Measurements from ENCODE around the gene ZC3H18. TPM values are rescaled to one million over a fixed set of nuclear protein-coding genes. Genes with fewer than 3 reads are reported as not detected.

Gene ZC3H18
- total and polyA plus RNA-seq, 2 donors = 13.9 to 29.5 TPM

DNA sequence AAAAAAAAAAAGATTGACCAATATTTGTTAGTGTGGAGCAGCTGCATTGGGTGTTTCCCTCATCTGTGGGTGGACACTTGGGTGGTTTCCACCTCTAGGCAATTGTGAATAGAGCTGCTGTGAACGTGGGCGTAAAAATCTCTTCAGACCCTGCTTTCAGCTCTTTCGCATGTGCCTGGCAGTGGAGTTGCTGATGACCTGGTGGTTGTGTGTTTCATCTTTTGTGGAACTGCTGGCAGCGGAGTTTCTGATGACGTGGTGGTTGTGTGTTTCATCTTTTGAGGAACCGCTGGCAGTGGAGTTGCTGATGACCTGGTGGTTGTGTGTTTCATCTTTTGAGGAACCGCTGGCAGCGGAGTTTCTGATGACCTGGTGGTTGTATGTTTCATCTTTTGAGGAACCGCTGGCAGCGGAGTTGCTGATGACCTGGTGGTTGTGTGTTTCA lies 21.4 kb downstream of the ZC3H18 start:
- 77% methylated on average over 10 of the region's 10 CpGs for WGBS
- no peaks in the 10 kb centered on the region for H3K36me3 ChIP-seq (ENCODE audit: insufficient read depth)
- DNase-seq (ENCODE audit: extremely low spot score) = no peak
- no peak overlapping the region for H3K4me3 ChIP-seq (ENCODE audit: low read depth, low read length)
- no peak overlapping the region for H3K27ac ChIP-seq (ENCODE audit: low read depth)
- H3K4me1 ChIP-seq (ENCODE audit: insufficient read depth) = no peaks in the 10 kb centered on the region

- no peaks in the 10 kb centered on the region for H3K4me1 ChIP-seq (ENCODE audit: insufficient read depth)
- DNase-seq (ENCODE audit: extremely low spot score) = no peak
- peaks cover 1% of the 10 kb centered on the region for H3K36me3 ChIP-seq (ENCODE audit: insufficient read depth)
- no peak overlapping the region for H3K4me3 ChIP-seq (ENCODE audit: low read depth, low read length)
- WGBS = 92% methylated on average over 12 of the region's 12 CpGs
- no peak overlapping the region for H3K27ac ChIP-seq (ENCODE audit: low read depth)
Observed at GRCh38 chr16:88593061-88593460, 22.9 kb downstream of the ZC3H18 start.

DNA sequence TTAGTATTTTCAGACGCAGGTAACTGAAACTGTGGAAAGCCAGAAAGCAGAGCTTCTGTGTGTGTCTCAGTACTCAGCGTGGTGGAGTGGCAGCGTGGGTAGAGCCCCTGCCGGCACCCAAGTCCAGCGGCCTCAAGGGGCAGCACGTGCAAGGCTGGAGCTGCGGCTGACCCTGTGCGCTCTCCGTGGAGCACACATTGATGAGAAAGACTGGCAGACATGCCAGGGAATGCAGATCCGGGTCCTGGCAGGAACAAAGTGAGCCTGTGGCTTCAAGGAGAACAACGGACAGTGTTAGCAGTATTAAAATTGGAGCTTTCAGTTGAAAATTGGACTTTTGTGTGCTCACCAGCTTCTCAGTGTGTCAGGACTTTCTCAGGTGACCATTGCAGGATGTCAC lies 23.3 kb downstream of the ZC3H18 start:
- DNase-seq (ENCODE audit: extremely low spot score) = no peak
- Histone ChIP-seq H3K4me3 (ENCODE audit: low read depth, low read length) (no peak overlapping the region), H3K27ac (ENCODE audit: low read depth) (no peak overlapping the region), H3K4me1 (ENCODE audit: insufficient read depth) (no peaks in the 10 kb centered on the region), H3K36me3 (ENCODE audit: insufficient read depth) (peaks cover 4% of the 10 kb centered on the region)
- 80% methylated on average over 11 of the region's 11 CpGs for WGBS

GRCh38 chr16:88593910-88594309 lies 23.7 kb downstream of the ZC3H18 start:
- H3K4me3 ChIP-seq (ENCODE audit: low read depth, low read length) = no peak overlapping the region
- DNase-seq (ENCODE audit: extremely low spot score) = no peak
- H3K4me1 ChIP-seq (ENCODE audit: insufficient read depth) = no peaks in the 10 kb centered on the region
- no peak overlapping the region for H3K27ac ChIP-seq (ENCODE audit: low read depth)
- 92% methylated on average over 6 of the region's 6 CpGs for WGBS
- H3K36me3 ChIP-seq (ENCODE audit: insufficient read depth) = peaks cover 4% of the 10 kb centered on the region

DNA sequence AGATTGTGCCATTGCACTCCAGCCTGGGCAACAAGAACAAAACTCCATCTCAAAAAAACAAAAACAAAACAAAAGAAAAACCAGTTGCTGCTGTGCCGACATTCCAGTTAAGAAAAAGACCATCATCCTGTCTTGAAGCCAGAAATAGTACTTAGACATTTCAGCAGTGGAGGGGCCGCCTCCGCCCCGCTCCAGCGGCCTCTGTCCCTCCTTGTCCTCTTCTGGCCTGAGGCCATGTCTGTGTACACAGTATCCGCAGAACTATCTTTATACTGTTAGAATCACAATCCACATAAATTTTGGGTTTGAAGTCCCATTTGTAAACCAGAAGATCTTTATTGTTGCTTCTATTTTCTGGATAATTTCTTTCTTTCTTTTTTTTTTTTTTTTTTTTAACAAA lies 24.9 kb downstream of the ZC3H18 start:
- H3K4me1 ChIP-seq (ENCODE audit: insufficient read depth) = no peaks in the 10 kb centered on the region
- H3K36me3 ChIP-seq (ENCODE audit: insufficient read depth) = peaks cover 6% of the 10 kb centered on the region
- DNase-seq (ENCODE audit: extremely low spot score) = no peak
- H3K27ac ChIP-seq (ENCODE audit: low read depth) = no peak overlapping the region
- 86% methylated on average over 6 of the region's 6 CpGs for WGBS
- H3K4me3 ChIP-seq (ENCODE audit: low read depth, low read length) = no peak overlapping the region

DNA sequence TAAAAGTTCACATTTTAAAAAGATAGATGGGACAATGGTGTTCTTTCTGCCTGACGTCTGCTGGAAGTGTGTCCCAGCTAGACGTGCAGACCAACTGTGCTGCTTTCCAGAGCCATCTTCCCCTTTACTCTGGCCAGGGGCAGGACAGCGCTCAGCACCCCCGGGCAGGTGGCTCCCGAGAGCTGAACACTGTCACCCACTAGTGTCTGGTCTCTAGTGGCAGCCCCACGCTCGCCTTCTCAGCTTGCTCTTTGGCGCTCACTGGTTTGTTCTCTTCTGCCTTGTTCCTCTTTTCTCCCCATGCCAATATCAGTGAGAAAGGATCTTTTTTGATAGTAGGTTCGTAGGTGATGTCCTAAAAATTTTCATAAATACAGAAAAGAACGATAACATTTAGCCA lies 25.7 kb downstream of the ZC3H18 start:
- DNase-seq (ENCODE audit: extremely low spot score) = no peak
- Histone ChIP-seq H3K36me3 (ENCODE audit: insufficient read depth) (peaks cover 6% of the 10 kb centered on the region), H3K4me3 (ENCODE audit: low read depth, low read length) (no peak overlapping the region), H3K4me1 (ENCODE audit: insufficient read depth) (no peaks in the 10 kb centered on the region), H3K27ac (ENCODE audit: low read depth) (no peak overlapping the region)
- 93% methylated on average over 10 of the region's 10 CpGs for WGBS

DNA sequence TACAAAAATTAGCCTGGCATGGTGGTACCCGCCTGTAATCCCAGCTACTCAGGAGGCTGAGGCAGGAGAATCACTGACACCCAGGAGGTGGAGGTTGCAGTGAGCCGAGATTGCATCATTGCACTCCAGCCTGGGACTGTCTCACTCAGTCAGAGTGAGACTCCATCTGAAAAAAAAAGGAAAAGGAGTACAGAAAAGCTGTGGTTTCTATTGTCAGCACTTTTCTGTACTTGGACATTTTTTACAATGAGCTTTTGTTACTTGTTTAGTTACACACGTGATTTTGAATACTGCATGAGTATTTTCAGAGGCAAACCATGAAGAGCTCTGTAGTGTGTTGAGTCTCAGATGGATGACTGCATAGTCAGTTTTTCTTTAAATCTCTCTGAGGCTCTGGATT lies 26.3 kb downstream of the ZC3H18 start:
- H3K36me3 ChIP-seq (ENCODE audit: insufficient read depth) = peaks cover 6% of the 10 kb centered on the region
- no peaks in the 10 kb centered on the region for H3K4me1 ChIP-seq (ENCODE audit: insufficient read depth)
- no peak overlapping the region for H3K27ac ChIP-seq (ENCODE audit: low read depth)
- no peak overlapping the region for H3K4me3 ChIP-seq (ENCODE audit: low read depth, low read length)
- DNase-seq (ENCODE audit: extremely low spot score) = no peak
- 85% methylated on average over 3 of the region's 3 CpGs for WGBS

DNA sequence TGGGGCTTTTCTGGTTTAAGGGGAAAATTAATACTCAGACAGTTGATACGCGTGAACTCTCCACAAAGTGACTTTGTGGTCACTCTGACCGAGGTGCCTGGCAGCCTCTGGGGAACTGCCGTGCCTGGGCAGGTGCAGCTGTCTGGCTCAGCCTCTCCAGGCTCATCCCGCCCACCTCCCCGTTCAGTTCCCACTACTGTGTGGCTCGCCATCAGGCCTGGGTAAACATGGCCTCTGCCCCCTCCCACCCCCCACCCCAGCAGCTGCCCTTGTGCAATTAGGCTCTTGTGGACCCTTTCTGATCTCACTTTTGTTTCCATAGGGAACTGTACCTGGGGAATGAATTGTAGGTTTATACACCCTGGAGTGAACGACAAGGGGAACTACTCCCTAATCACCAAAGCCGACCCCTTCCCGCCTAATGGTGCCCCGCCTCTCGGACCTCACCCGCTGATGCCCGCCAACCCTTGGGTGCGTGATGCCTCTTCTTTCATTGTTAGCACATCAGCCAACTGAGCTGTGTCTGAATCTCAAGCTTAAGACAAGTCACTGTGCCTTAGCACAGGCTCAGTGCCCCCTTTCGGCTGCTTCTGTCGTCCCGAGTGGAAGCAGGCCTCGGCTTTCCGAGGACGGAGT lies 27.8 kb downstream of the ZC3H18 start:
- no peak overlapping the region for H3K4me3 ChIP-seq (ENCODE audit: low read depth, low read length)
- no peaks in the 10 kb centered on the region for H3K4me1 ChIP-seq (ENCODE audit: insufficient read depth)
- no peak overlapping the region for H3K27ac ChIP-seq (ENCODE audit: low read depth)
- 89% methylated on average over 21 of the region's 21 CpGs for WGBS
- DNase-seq (ENCODE audit: extremely low spot score) = no peak
- peaks cover 6% of the 10 kb centered on the region for H3K36me3 ChIP-seq (ENCODE audit: insufficient read depth)

GRCh38 chr16:88599092-88599733 lies 29.0 kb downstream of the ZC3H18 start:
- peaks cover 6% of the 10 kb centered on the region for H3K36me3 ChIP-seq (ENCODE audit: insufficient read depth)
- no peak for DNase-seq (ENCODE audit: extremely low spot score)
- H3K27ac ChIP-seq (ENCODE audit: low read depth) = no peak overlapping the region
- no peaks in the 10 kb centered on the region for H3K4me1 ChIP-seq (ENCODE audit: insufficient read depth)
- H3K4me3 ChIP-seq (ENCODE audit: low read depth, low read length) = no peak overlapping the region
- 81% methylated on average over 14 of the region's 14 CpGs for WGBS

- no peak overlapping the region for H3K27ac ChIP-seq (ENCODE audit: low read depth)
- no peaks in the 10 kb centered on the region for H3K4me1 ChIP-seq (ENCODE audit: insufficient read depth)
- peaks cover 6% of the 10 kb centered on the region for H3K36me3 ChIP-seq (ENCODE audit: insufficient read depth)
- no peak for DNase-seq (ENCODE audit: extremely low spot score)
- WGBS = 86% methylated on average over 25 of the region's 25 CpGs
- H3K4me3 ChIP-seq (ENCODE audit: low read depth, low read length) = no peak overlapping the region
Observed at GRCh38 chr16:88599825-88600538, 29.8 kb downstream of the ZC3H18 start.

DNA sequence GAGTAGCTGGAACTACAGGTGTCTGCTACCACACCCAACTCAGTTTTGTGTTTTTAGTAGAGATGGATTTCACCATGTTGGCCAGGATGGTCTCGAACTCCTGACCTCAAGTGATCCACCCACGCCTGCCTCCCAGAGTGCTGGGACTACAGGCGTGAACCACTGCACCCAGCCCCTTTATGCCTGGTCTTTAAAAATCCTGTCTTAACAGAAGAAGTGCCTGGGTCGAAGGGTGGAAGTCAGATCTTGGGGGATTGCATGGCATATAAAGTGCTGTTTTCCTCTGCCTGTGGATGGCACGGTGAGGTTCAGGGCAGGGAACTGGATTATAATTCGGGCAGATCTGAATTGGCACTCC lies 30.3 kb downstream of the ZC3H18 start:
- DNase-seq (ENCODE audit: extremely low spot score) = no peak
- H3K36me3 ChIP-seq (ENCODE audit: insufficient read depth) = peaks cover 6% of the 10 kb centered on the region
- no peak overlapping the region for H3K27ac ChIP-seq (ENCODE audit: low read depth)
- no peak overlapping the region for H3K4me3 ChIP-seq (ENCODE audit: low read depth, low read length)
- WGBS = 92% methylated on average over 6 of the region's 6 CpGs
- no peaks in the 10 kb centered on the region for H3K4me1 ChIP-seq (ENCODE audit: insufficient read depth)

DNA sequence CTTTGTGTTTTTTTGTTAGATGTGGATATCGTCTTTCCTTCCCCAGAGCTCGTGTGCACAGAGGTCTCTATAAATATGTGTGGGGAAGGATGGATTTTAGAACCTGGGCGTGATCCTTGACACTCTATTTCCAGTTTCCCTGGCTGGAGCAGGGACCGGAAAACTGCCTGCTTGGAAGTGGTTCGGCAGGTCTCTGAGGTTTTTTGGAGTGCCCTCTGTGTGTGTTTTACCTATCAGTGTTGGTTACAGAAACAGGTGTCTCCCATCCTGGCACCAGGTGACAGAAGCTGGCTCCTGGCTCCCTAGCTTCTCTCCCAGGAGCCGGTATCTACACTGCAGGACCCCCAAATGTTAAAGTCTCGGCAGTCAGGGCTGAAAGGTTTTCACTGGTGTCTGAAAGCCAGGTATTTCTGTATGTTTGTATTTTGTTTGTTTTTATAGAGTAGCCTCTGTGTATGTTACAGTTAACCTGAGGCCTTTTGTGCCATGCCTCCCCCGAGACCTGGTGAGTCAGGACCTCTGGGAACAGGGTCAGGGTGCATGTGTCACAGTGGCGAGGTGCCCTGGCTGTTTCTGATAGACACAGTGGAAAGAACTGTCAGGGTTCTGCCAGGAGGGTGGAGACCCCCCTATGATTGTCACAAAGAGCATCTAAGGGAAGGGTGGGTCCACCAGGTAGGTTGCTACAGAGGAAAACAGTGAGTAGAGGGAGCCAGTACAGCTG lies 31.3 kb downstream of the ZC3H18 start:
- Histone ChIP-seq H3K27ac (ENCODE audit: low read depth) (no peak overlapping the region), H3K4me3 (ENCODE audit: low read depth, low read length) (no peak overlapping the region), H3K36me3 (ENCODE audit: insufficient read depth) (peaks cover 6% of the 10 kb centered on the region), H3K4me1 (ENCODE audit: insufficient read depth) (no peaks in the 10 kb centered on the region)
- DNase-seq (ENCODE audit: extremely low spot score) = no peak
- 90% methylated on average over 9 of the region's 9 CpGs for WGBS

DNA sequence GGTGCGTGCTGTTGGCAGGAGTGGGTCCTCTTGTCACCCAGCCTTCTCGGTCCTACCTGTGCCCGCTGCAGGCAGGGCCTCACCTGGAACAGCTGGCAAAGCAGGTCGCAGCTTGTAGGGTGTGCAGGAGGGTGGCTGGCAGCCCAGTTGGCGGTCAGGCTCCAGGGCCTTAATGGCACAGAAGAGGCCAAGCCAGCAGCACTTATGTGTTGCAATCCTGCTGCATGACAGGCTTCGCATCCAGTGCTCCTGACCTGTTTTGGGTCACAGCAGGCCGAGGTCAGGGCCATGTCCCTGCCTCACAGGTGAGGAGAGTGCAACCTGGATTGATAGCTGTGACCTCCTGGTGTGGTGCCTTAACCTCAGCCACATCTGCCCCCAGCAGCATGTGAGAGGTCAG lies 31.9 kb downstream of the ZC3H18 start:
- Histone ChIP-seq H3K36me3 (ENCODE audit: insufficient read depth) (peaks cover 6% of the 10 kb centered on the region), H3K4me3 (ENCODE audit: low read depth, low read length) (no peak overlapping the region), H3K27ac (ENCODE audit: low read depth) (no peak overlapping the region), H3K4me1 (ENCODE audit: insufficient read depth) (no peaks in the 10 kb centered on the region)
- no peak for DNase-seq (ENCODE audit: extremely low spot score)
- 86% methylated on average over 7 of the region's 7 CpGs for WGBS
